Activated CD8-positive, alpha-beta memory T cell treated with anti-CD3 and anti-CD28 coated beads for 48 hours (primary cell): ENCODE measurements around the gene BMPR2.
"Not testable (repeated sequence)": the region's sequence is repeated elsewhere in the genome, so short reads cannot be mapped to it uniquely, and the experiment has no call there.

Experiments used
- DNase-seq, 3 experiments: peaks; one replicate each; pipeline ENCODE4 v3.0.0-alpha.2; 2020; ENCODE audit warnings: low read depth in 2 of 3, low spot score in 2 of 3

Gene BMPR2

GRCh38 chr2:202519453-202519852 is 143.3 kb downstream of the BMPR2 start:
- no peak for DNase-seq

GRCh38 chr2:202521470-202521869 is 145.3 kb downstream of the BMPR2 start:
- DNase-seq, result no peak

- no peak for DNase-seq
Observed at GRCh38 chr2:202529389-202529788, 153.3 kb downstream of the BMPR2 start.

GRCh38 chr2:202530038-202530437 is 153.9 kb downstream of the BMPR2 start:
- no peak for DNase-seq

GRCh38 chr2:202535290-202535689 is 159.2 kb downstream of the BMPR2 start:
- not testable (repeated sequence) for DNase-seq

GRCh38 chr2:202541137-202541536 is 165.0 kb downstream of the BMPR2 start:
- DNase-seq, result no peak

GRCh38 chr2:202542142-202542541 is 166.0 kb downstream of the BMPR2 start:
- DNase-seq, result no peak

- no peak for DNase-seq
Observed at GRCh38 chr2:202545523-202545922, 169.4 kb downstream of the BMPR2 start.

- DNase-seq, result no peak
Observed at GRCh38 chr2:202545931-202546330, 169.8 kb downstream of the BMPR2 start.

- DNase-seq, result not testable (repeated sequence)
Observed at GRCh38 chr2:202546499-202547141, 170.5 kb downstream of the BMPR2 start.

GRCh38 chr2:202548240-202548639 is 172.1 kb downstream of the BMPR2 start:
- DNase-seq, result no peak

GRCh38 chr2:202551000-202551399 is 174.9 kb downstream of the BMPR2 start:
- DNase-seq, result not testable (repeated sequence)

GRCh38 chr2:202555356-202555755 is 179.2 kb downstream of the BMPR2 start:
- no peak for DNase-seq

GRCh38 chr2:202560200-202560599 is 184.1 kb downstream of the BMPR2 start:
- DNase-seq, result no peak

GRCh38 chr2:202564226-202564625 is 188.1 kb downstream of the BMPR2 start:
- DNase-seq, result no peak

GRCh38 chr2:202566286-202566685 is 190.2 kb downstream of the BMPR2 start:
- DNase-seq, result no peak

GRCh38 chr2:202574541-202574940 is 198.4 kb downstream of the BMPR2 start:
- DNase-seq, result no peak

- not testable (repeated sequence) for DNase-seq
Observed at GRCh38 chr2:202575194-202575593, 199.1 kb downstream of the BMPR2 start.

GRCh38 chr2:202577250-202578183 is 201.4 kb downstream of the BMPR2 start:
- DNase-seq, result no peak

GRCh38 chr2:202582846-202583245 is 206.7 kb downstream of the BMPR2 start:
- not testable (repeated sequence) for DNase-seq

GRCh38 chr2:202583709-202584219 is 207.6 kb downstream of the BMPR2 start:
- no peak for DNase-seq
